NCI-H146 treated with DMSO at 0.1 percent for 48 hours (cell line): ENCODE results near the gene ANKRD45.
"Not testable (repeated sequence)": the region's sequence is repeated elsewhere in the genome, so short reads cannot be mapped to it uniquely, and the experiment has no call there.

Experiments
- DNase-seq: peaks from one replicate; lab custom pipeline; 2025; ENCODE audit not compliant: unreplicated experiment; lab: John Stamatoyannopoulos, UW

ANKRD45 gene

DNA sequence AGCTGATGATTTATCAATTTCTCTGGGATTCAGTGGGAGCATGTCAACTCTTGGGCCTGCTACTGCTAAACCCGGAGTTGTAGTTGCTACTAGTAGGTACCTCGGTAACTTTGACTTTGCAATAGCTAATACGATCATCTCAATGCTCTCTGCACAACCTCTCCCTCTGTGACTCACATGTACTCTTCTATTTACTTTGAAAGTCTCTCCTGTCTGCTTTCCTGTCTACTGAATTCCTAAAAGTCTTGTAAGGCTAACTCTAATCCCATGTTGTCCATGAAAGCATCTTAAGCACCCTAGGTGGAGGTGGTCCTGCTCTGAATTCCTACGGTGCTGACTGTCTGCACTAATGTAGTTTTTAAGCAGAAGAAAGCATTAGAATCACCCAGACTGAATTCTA, 96.1 kb downstream of the ANKRD45 start:
- no peak for DNase-seq

DNA sequence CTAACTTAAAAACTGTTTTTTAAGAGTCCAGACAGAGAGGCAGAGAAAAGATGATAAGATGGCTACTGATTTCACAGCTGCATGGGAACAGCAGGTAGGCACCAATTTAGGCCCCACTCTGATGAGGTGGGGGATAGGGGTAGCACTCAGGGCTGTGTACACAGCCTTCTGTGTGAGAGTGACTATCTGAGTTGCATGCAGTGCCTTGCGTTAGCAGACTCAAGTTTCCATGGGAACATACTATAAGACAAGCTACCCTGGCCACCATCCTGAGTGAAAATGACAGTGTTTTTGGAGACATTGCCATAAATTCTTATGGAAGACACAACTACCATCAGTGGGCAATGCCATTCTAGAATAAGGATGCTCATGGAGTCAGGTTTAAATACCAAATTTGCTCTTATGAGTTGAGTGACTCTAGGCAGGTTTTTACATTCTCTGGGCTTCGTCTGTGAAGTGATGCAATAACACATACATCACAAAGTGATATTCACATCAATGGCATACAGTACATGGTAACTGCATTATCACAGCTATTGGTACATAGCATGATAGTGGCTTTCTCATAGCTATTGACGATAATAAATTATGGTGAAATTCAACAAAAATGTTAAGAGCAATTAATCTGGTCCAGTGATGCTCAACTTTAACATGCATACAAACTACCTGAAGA, 97.3 kb downstream of the ANKRD45 start:
- DNase-seq, result no peak

DNA sequence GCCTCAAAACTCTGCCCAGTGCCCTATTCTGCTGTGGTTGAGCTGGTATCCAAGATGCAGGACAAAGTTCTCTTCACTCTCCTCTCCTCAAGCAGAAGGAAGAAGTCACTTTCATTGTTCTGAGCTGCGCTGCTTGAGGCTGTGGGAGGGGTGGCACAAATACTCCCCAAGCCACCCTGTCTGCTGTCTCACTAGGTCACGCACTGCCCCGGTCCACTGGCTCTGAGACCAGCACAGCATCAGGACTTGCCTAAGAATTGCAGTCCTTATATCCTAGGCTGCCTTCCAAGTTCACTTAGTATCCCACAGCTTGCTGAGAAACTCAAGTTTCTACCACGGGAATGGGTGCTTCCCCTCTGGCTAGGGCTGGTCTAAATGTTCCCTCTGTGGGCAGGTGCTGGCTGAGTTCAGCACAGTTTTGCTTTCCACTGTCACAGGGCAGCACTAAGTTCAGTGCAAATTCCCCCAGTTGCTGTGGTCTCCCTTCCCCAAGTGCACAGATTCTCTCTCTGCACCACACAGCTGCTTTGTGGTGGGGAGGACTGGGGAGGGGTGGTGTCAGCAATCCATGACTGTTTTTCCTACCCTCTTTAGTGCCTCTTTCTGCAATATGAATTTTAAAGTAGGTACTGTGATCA, 99.2 kb downstream of the ANKRD45 start:
- no peak for DNase-seq

DNA sequence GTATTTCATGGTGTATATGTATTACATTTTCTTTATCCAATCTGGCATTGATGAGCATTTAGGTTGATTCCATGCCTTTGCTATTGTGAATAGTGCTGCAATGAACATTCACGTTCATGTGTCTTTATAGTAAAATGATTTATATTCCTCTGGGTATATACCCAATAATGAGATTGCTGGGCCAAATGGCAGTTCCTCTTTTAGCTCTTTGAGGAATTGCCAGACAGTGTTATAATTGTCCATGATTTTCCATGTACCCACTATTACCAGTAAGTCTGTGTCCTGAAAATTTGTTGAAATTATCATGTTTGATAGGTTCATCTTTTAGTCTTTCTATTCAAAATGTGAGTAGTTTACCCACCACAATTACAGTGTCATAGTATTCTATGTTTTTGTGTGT, 101.2 kb downstream of the ANKRD45 start:
- DNase-seq, result no peak

DNA sequence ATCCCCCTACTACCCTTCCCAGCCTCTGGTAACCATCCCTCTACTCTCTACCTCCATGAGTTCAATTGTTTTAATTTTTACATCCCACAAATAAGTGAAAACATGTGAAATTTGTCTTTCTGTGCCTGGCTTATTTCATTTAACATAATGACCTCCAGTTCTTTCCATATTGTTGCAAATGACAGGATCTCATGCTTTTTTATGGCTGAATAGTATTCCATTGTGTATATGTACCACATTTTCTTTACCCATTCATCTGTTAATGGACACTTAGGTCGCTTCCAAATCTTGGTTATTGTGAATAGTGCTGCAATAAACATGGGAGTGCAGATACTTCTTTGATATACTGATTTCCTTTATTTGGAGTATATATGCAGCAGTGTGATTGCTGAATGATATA, 105.8 kb downstream of the ANKRD45 start:
- DNase-seq, result not testable (repeated sequence)

DNA sequence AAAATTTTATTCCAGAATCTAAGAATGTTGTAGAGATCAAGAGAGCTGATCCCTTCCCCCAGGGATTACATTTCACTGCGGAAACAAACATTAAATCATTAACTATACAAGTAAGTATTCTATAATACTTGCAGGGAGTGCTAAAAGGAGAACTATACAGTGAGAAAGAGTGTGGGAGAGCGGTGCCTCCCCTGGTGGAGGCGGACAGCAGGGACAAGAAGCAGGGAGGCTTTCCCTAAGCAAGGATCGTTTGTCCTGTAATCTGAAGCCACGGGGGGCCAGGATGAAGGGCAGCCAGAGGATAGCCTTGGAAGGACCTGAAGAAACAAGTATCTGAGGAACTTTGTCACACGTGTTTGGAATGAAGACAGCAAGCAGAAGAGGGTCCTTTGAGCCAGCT, 106.8 kb downstream of the ANKRD45 start:
- no peak for DNase-seq

DNA sequence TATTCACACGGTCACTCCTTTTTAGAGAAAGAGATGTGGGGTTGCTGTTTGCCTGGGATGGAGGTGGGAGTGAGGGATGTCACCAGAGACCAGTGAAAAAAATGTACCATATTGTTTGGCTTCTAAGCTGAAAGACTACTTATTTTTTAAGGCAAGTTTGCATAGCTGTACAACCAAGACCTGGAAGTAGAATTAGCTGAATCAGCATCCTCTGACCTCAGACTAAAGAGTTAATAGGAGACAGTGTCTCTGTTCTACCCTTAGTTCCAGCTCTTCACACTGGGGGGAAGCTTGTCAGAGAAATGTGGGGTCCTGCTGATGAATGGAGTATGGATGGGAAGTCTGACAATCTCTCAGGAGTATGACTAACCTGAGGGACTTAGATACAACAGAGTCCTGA, 108.4 kb downstream of the ANKRD45 start:
- no peak for DNase-seq

DNA sequence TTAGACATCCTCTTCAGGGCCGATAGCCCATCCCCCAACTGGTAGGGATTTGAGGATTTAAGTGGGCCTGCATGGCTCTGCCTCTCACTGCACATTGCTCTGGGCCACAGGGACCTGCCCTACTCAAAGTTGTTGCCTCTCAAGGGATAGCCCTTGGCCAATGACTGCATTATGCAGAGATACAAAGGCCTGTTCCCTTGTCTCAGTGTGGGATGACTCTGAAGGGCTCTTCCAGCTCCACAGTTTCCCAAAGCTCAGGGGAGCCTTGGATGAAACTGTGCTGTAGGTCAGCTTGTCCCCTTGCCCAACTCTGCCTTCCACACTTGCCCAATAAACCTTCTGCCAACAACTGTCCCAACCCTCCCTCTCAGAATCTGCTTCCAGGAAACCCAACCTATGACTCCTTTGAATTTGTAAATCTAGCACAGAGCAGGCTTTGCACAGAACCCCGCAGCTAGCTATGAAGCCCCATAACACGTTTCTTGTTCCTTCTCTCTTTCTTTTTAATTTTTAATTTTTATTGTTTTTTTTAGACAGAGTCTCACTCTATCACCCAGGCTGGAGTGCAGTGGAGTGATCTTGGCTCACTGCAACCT, 109.3 kb downstream of the ANKRD45 start:
- no peak for DNase-seq
